Small intestine (tissue), 7 donors: ENCODE results near the gene CSH1. TPM values are rescaled to one million over a fixed set of nuclear protein-coding genes. Genes with fewer than 3 reads are reported as not detected.
A peak's percentile ranks its signal among the peaks of the same experiment; 100 is the strongest.

Source experiments
- DNase-seq, 2 donors: peaks; one replicate each; pipeline versions ENCODE4 v3.0.0 to v3.0.0-alpha.2; 2013
- FAIRE-seq: peaks from 2 replicates; lab custom pipeline; 2012; peaks lifted over from hg19 to GRCh38; lab: Jason Lieb, UNC
- H3K27ac ChIP-seq, 3 donors: one replicate each; pipeline ENCODE4 v1.5.1; 2013; ENCODE audit warnings: low read length in 2 of 3, mild to moderate bottlenecking in 2 of 3, control low read depth in 1 of 3, inconsistent platforms in 1 of 3, low read depth in 1 of 3, moderate library complexity in 1 of 3
- H3K27me3 ChIP-seq, 3 donors: one replicate each; pipeline ENCODE4 v1.6.1; 2013; ENCODE audit warnings: low read length in 3 of 3, inconsistent platforms in 1 of 3; ENCODE audit not compliant: control insufficient read depth in 3 of 3, insufficient read depth in 3 of 3
- H3K36me3 ChIP-seq, 3 donors: one replicate each; pipeline ENCODE4 v1.6.1; 2013; ENCODE audit warnings: low read length in 3 of 3, inconsistent platforms in 1 of 3, low read depth in 1 of 3, mild to moderate bottlenecking in 1 of 3, moderate library complexity in 1 of 3; ENCODE audit not compliant: control insufficient read depth in 3 of 3, insufficient read depth in 2 of 3
- H3K4me1 ChIP-seq, 3 donors: one replicate each; pipeline ENCODE4 v1.6.1; 2013; ENCODE audit warnings: low read length in 2 of 3, inconsistent platforms in 1 of 3, low read depth in 1 of 3, mild to moderate bottlenecking in 1 of 3, moderate library complexity in 1 of 3; ENCODE audit not compliant: control insufficient read depth in 3 of 3, insufficient read depth in 2 of 3
- H3K4me3 ChIP-seq, 3 donors: one replicate each; pipeline ENCODE4 v1.5.1; 2013; ENCODE audit warnings: low read length in 3 of 3, control low read depth in 1 of 3, inconsistent platforms in 1 of 3, low read depth in 1 of 3, mild to moderate bottlenecking in 1 of 3, moderate library complexity in 1 of 3
- H3K9me3 ChIP-seq, 2 donors: one replicate each; pipeline ENCODE4 v1.6.1; 2013; ENCODE audit warnings: low read depth in 1 of 2, low read length in 1 of 2; ENCODE audit not compliant: control insufficient read depth in 2 of 2, insufficient read depth in 1 of 2
- WGBS, 3 donors: extraction: QIAGEN DNeasy Blood & Tissue Kit; methylation state at CpG; one replicate each; pipeline ENCODE4 v1.1.7; 2013; 5-methylcytosine and 5-hydroxymethylcytosine counted together
- polyA plus RNA-seq, 4 donors: library from polyadenylated mRNA; stranded (reverse) in 3 of 4; unstranded in 1 of 4; fragments of 200-250 nt in 3 of 4; fragments of 120-200 nt in 1 of 4; gene quantifications; one replicate each; pipeline versions ENCODE4 v1.2.1 to v1.2.3, GENCODE V29; 2013
- donor health status: healthy with polysubstance abuse.
- donor health status: control.
- donor health status: control.
- donor health status: Bipolar disorder and iron deficiency.
- donor health status: healthy.

Gene CSH1
- polyA plus RNA-seq, 4 donors = 0.16 TPM; not detected in 3

GRCh38 chr17:63940584-63940983 lies 44.2 kb upstream of the CSH1 start:
- Histone ChIP-seq H3K4me3 (no peak overlapping the region), H3K27ac (no peak overlapping the region), H3K4me1 (no peaks in the 10 kb centered on the region), H3K9me3 (no peaks in the 10 kb centered on the region), H3K27me3 (no peaks in the 10 kb centered on the region), H3K36me3 (no peaks in the 10 kb centered on the region)
- no peak for DNase-seq
- FAIRE-seq = no peak
- 93 to 96% (median 94%) methylated on average over 14 of the region's 14 CpGs for WGBS, 3 donors

DNA sequence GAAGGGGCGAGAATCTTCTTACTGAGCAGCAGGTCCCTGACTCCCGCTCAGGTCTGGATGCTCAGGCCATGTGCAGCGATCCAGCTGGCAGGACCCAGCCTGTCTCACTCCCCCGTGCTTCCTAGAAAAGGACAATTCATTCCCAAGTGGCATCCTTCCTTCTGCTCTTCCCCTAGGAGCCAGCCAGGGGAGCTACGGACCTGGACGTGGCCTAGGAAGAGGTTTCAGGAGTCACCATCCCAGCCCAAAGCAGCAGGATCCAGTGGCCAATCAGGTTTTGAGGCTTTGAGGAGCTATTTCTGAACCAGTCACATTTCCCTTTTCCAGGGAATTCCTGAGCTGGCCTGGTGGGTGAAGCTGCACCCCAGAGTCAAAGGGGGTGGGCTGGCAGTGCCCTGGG lies 43.5 kb upstream of the CSH1 start:
- H3K27me3 ChIP-seq = no peaks in the 10 kb centered on the region
- no peaks in the 10 kb centered on the region for H3K9me3 ChIP-seq
- H3K4me1 ChIP-seq = no peaks in the 10 kb centered on the region
- no peak overlapping the region for H3K27ac ChIP-seq
- DNase-seq (no peak), FAIRE-seq (no peak)
- no peaks in the 10 kb centered on the region for H3K36me3 ChIP-seq
- WGBS, 3 donors = 79 to 86% (median 86%) methylated on average over 6 of the region's 6 CpGs
- H3K4me3 ChIP-seq = no peak overlapping the region

- H3K36me3 ChIP-seq = no peaks in the 10 kb centered on the region
- DNase-seq = no peak
- 92 to 93% (median 92%) methylated on average over 7 to 9 of the region's 9 CpGs for WGBS, 3 donors
- H3K27ac ChIP-seq = no peak overlapping the region
- no peak for FAIRE-seq
- no peaks in the 10 kb centered on the region for H3K27me3 ChIP-seq
- no peaks in the 10 kb centered on the region for H3K9me3 ChIP-seq
- no peak overlapping the region for H3K4me3 ChIP-seq
- H3K4me1 ChIP-seq = no peaks in the 10 kb centered on the region
These were observed 43.0 kb upstream of the CSH1 start for GRCh38 chr17:63939401-63939800.

DNA sequence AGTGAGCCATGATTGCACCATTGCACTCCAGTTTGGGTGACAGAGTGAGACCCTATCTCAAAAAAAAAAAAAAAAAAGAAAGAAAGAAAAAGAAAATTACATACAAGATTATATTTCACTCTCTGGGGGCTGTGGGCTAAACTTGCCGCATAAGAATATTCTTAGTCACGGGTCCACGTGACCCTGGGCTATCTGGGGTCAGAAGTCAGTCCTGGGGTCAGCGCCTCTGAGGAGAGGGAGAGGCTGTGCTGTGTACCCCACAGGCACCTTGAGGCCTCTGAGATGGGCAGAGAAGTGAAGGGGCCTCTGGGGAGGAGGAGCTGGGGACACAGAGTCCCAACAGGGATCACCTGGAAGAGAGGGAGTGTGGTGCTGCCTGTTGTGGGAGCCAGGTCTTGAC lies 41.5 kb upstream of the CSH1 start:
- Histone ChIP-seq H3K27ac (no peak overlapping the region), H3K9me3 (no peaks in the 10 kb centered on the region), H3K4me1 (no peaks in the 10 kb centered on the region), H3K27me3 (no peaks in the 10 kb centered on the region), H3K4me3 (no peak overlapping the region), H3K36me3 (no peaks in the 10 kb centered on the region)
- no peak for DNase-seq
- WGBS, 3 donors = 86 to 93% (median 87%) methylated on average over 4 of the region's 4 CpGs
- no peak for FAIRE-seq

DNA sequence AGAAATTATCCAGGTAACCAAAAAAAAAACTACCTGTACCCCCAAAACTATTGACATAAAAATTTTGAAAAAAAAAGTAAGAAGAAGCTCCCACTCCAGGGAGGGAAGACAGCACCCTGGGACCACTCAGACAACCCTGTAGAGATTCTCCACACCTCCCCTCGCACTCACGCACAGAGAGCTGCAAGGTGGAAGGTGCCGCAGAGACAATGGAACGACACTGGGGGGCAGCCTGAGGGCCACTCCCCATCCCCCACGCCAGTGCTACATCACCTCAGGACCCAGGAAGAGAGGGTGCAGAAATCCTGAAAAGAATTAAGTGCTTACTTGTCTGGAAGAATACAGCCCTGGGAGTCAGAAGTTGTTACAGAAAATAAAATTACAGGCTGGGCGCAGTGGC lies 40.9 kb upstream of the CSH1 start:
- Histone ChIP-seq H3K4me1 (peaks cover 0 to 2% (median 0%) of the 10 kb centered on the region in 3 donors), H3K9me3 (no peaks in the 10 kb centered on the region), H3K27me3 (no peaks in the 10 kb centered on the region), H3K4me3 (no peak overlapping the region), H3K36me3 (no peaks in the 10 kb centered on the region), H3K27ac (no peak overlapping the region)
- FAIRE-seq = no peak
- DNase-seq = no peak
- WGBS, 3 donors = 85 to 89% (median 89%) methylated on average over 6 of the region's 6 CpGs

- WGBS, 3 donors = 76 to 87% (median 79%) methylated on average over 21 of the region's 21 CpGs
- peaks cover 0 to 7% (median 0%) of the 10 kb centered on the region in 3 donors for H3K4me1 ChIP-seq
- no peaks in the 10 kb centered on the region for H3K9me3 ChIP-seq
- no peak overlapping the region for H3K4me3 ChIP-seq
- no peaks in the 10 kb centered on the region for H3K27me3 ChIP-seq
- H3K27ac ChIP-seq = no peak overlapping the region
- DNase-seq = no peak
- FAIRE-seq = no peak
- no peaks in the 10 kb centered on the region for H3K36me3 ChIP-seq
These were observed 38.1 kb upstream of the CSH1 start for GRCh38 chr17:63934183-63935112.

- peaks cover 0 to 7% (median 0%) of the 10 kb centered on the region in 3 donors for H3K4me1 ChIP-seq
- 85 to 92% (median 91%) methylated on average over 8 of the region's 8 CpGs for WGBS, 3 donors
- no peak for FAIRE-seq
These were observed 37.2 kb upstream of the CSH1 start for GRCh38 chr17:63933598-63933997.

GRCh38 chr17:63932721-63933120 lies 36.3 kb upstream of the CSH1 start:
- 90 to 98% (median 91%) methylated on average over 4 of the region's 4 CpGs for WGBS, 3 donors
- H3K27ac ChIP-seq = peak overlapping the region in 1 of 3 donors; percentile 36

More at GRCh38 chr17:63933598-63933997, 37.2 kb upstream of the CSH1 start:
- Histone ChIP-seq H3K27me3 (no peaks in the 10 kb centered on the region), H3K27ac (no peak overlapping the region), H3K36me3 (no peaks in the 10 kb centered on the region), H3K4me3 (no peak overlapping the region), H3K9me3 (no peaks in the 10 kb centered on the region)
- no peak for DNase-seq

More at GRCh38 chr17:63932721-63933120, 36.3 kb upstream of the CSH1 start:
- H3K9me3 ChIP-seq = no peaks in the 10 kb centered on the region
- no peak for DNase-seq
- no peaks in the 10 kb centered on the region for H3K27me3 ChIP-seq
- no peaks in the 10 kb centered on the region for H3K36me3 ChIP-seq
- FAIRE-seq = no peak
- H3K4me1 ChIP-seq = peaks cover 0 to 7% (median 0%) of the 10 kb centered on the region in 3 donors
- H3K4me3 ChIP-seq = no peak overlapping the region
